ENCODE results near the gene FKBP2. TPM values are rescaled to one million over a fixed set of nuclear protein-coding genes. Genes with fewer than 3 reads are reported as not detected.
A peak's percentile ranks its signal among the peaks of the same experiment; 100 is the strongest.

The FKBP2 gene
- total RNA-seq, 1 donor from 2014 or later, result 5.3 TPM

DNA sequence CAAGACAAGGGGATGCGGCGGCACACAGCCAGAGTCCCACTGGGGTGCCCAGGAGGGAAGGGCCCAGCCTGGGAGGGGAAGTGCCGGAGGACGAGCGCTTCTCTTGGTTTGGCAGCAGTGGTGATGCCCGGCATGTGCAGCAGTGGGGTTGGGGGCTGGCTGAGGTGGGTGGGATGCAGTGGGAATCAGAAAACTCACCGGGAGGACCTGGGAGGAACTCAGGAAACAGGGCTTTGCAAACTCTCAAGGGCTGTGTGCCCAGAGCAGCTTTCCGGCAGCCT lies 31.4 kb upstream of the FKBP2 start:
- DNase-seq (ENCODE audit: low spot score), result peak; percentile 0
- H3K9ac ChIP-seq, result peak overlapping the region; percentile 20
- H3K36me3 ChIP-seq, result no peaks in the 10 kb centered on the region
- H4K20me1 ChIP-seq (ENCODE audit: low read depth), result peaks cover 15% of the 10 kb centered on the region
- H3K4me1 ChIP-seq, result no peaks in the 10 kb centered on the region
- Mint-ChIP-seq H3K36me3 (peaks cover 5% of the 10 kb centered on the region), H3K4me3 (no peak overlapping the region), H3K4me1 (peaks cover 7% of the 10 kb centered on the region), H3K9me3 (no peaks in the 10 kb centered on the region), H3K27ac (no peak overlapping the region), H3K27me3 (ENCODE audit: insufficient read depth, low read depth) (peaks cover 8% of the 10 kb centered on the region)
- no peaks in the 10 kb centered on the region for H3K79me2 ChIP-seq (ENCODE audit: low read depth)
- TF ChIP-seq, protein P1, sequence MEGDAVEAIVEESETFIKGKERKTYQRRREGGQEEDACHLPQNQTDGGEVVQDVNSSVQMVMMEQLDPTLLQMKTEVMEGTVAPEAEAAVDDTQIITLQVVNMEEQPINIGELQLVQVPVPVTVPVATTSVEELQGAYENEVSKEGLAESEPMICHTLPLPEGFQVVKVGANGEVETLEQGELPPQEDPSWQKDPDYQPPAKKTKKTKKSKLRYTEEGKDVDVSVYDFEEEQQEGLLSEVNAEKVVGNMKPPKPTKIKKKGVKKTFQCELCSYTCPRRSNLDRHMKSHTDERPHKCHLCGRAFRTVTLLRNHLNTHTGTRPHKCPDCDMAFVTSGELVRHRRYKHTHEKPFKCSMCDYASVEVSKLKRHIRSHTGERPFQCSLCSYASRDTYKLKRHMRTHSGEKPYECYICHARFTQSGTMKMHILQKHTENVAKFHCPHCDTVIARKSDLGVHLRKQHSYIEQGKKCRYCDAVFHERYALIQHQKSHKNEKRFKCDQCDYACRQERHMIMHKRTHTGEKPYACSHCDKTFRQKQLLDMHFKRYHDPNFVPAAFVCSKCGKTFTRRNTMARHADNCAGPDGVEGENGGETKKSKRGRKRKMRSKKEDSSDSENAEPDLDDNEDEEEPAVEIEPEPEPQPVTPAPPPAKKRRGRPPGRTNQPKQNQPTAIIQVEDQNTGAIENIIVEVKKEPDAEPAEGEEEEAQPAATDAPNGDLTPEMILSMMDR (IDR thresholded peaks at IDR 0.05), result no peak
- no peaks in the 10 kb centered on the region for H3K27me3 ChIP-seq
- no peaks in the 10 kb centered on the region for H3K9me3 ChIP-seq (ENCODE audit: low read depth)
- peaks cover 8% of the 10 kb centered on the region for H3F3A ChIP-seq (ENCODE audit: low read depth)
- H3K27ac ChIP-seq, result no peak overlapping the region
- no peak overlapping the region for H3K4me3 ChIP-seq
- no peak overlapping the region for H2AFZ ChIP-seq (replicated peaks)
- H3K4me2 ChIP-seq, result no peak overlapping the region

DNA sequence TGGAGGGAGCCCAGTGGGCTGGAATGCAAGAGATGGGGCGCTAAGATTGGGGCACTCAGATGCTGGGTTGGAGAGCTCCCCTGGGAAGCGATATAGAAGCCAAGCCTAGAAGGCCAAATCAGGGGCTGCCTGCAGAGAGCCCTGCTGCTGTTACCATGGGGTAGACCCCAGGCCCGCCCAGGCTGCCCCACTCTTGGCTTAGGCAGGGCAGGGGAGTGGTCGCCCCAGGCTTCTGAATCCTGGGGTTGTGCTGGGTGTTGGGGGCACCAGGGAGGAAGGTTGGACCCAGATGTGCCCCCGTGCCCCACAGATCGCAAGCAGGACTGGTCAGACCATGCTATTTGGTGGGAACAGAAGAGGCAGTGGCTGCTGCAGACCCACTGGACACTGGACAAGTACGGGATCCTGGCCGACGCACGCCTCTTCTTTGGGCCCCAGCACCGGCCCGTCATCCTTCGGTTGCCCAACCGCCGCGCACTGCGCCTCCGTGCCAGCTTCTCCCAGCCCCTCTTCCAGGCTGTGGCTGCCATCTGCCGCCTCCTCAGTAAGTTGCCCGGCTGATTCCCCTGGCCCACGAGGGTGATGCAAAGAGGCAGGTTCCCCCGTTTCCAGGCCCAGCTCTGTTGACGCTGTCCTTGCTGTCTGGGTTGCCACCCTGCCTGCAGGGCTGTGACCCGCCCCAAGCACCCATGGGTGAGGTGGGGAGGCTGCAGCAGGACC lies 30.4 kb upstream of the FKBP2 start:
- no peak overlapping the region for H3K27ac ChIP-seq
- peak overlapping the region; percentile 58 for H3K27ac Mint-ChIP-seq

DNA sequence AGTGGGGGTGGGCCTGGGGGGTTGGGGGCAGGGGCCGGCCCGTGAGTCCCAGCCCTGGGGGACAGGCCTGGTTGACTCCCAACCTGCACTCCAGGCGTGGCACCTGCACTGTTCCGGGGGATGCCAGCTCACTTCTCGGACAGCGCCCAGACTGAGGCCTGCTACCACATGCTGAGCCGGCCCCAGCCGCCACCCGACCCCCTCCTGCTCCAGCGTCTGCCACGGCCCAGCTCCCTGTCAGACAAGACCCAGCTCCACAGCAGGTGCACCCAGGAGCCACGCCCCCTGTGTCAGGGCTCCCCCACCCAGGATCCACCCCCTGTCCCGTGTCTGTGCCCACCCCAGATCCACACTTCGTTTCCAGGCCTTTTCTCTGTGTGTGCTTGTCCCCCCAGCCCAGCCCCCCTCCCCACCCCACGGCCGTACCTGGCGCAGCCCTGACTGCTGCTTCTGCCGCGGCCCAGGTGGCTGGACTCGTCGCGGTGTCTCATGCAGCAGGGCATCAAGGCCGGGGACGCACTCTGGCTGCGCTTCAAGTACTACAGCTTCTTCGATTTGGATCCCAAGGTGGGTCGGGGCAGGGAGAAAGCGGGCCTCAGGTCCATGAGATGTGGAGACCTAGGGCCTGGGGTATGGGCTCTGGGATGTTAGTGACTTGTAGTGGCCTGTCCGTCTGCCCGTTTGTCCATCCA lies 29.6 kb upstream of the FKBP2 start:
- no peaks in the 10 kb centered on the region for H3K9me3 ChIP-seq (ENCODE audit: low read depth)
- no peak overlapping the region for H3K27ac ChIP-seq
- DNase-seq (ENCODE audit: low spot score), result no peak
- no peak for TF ChIP-seq EZH2phosphoT487 (IDR thresholded peaks at IDR 0.05)
- no peak for TF ChIP-seq EZH2 (IDR thresholded peaks at IDR 0.05)
- TF ChIP-seq, protein P1 (IDR thresholded peaks at IDR 0.05), result no peak
- peaks cover 6% of the 10 kb centered on the region for H3K36me3 Mint-ChIP-seq
- no peaks in the 10 kb centered on the region for H4K20me1 ChIP-seq (ENCODE audit: low read depth)
- H3K27me3 ChIP-seq, result no peaks in the 10 kb centered on the region
- H3K4me3 Mint-ChIP-seq, result no peak overlapping the region
- peaks cover 8% of the 10 kb centered on the region for H3K27me3 Mint-ChIP-seq (ENCODE audit: insufficient read depth, low read depth)
- no peak overlapping the region for H2AFZ ChIP-seq (replicated peaks)
- no peak overlapping the region for H3K9ac ChIP-seq
- no peak overlapping the region for H3K4me2 ChIP-seq
- no peaks in the 10 kb centered on the region for H3K9me3 Mint-ChIP-seq
- no peaks in the 10 kb centered on the region for H3K36me3 ChIP-seq
- H3K27ac Mint-ChIP-seq, result peak overlapping the region; percentile 21
- H3F3A ChIP-seq (ENCODE audit: low read depth), result no peaks in the 10 kb centered on the region
- H3K79me2 ChIP-seq (ENCODE audit: low read depth), result no peaks in the 10 kb centered on the region
- no peak overlapping the region for H3K4me3 ChIP-seq
- peaks cover 5% of the 10 kb centered on the region for H3K4me1 Mint-ChIP-seq
- no peaks in the 10 kb centered on the region for H3K4me1 ChIP-seq

More for the DNA sequence above, 30.4 kb upstream of the FKBP2 start:
- Histone ChIP-seq H3K9ac (no peak overlapping the region), H3K9me3 (ENCODE audit: low read depth) (no peaks in the 10 kb centered on the region), H4K20me1 (ENCODE audit: low read depth) (peaks cover 7% of the 10 kb centered on the region), H3K4me2 (no peak overlapping the region), H2AFZ (replicated peaks) (no peak overlapping the region), H3K4me1 (no peaks in the 10 kb centered on the region), H3K27me3 (no peaks in the 10 kb centered on the region), H3K36me3 (no peaks in the 10 kb centered on the region), H3K4me3 (no peak overlapping the region), H3F3A (ENCODE audit: low read depth) (peaks cover 6% of the 10 kb centered on the region), H3K79me2 (ENCODE audit: low read depth) (no peaks in the 10 kb centered on the region)
- Mint-ChIP-seq H3K4me1 (peaks cover 5% of the 10 kb centered on the region), H3K27me3 (ENCODE audit: insufficient read depth, low read depth) (peaks cover 8% of the 10 kb centered on the region), H3K9me3 (no peaks in the 10 kb centered on the region), H3K4me3 (no peak overlapping the region), H3K36me3 (peaks cover 6% of the 10 kb centered on the region)
- TF ChIP-seq EZH2 (IDR thresholded peaks at IDR 0.05) (no peak), EZH2phosphoT487 (IDR thresholded peaks at IDR 0.05) (no peak)
- TF ChIP-seq, protein P1 (IDR thresholded peaks at IDR 0.05), result no peak
- peak; percentile 1 for DNase-seq (ENCODE audit: low spot score)
